Measurements from ENCODE around the gene CLIP4. TPM values are rescaled to one million over a fixed set of nuclear protein-coding genes. Genes with fewer than 3 reads are reported as not detected.

The CLIP4 gene
- total and polyA plus RNA-seq, 2 donors: 12.5 to 28.2 TPM

DNA sequence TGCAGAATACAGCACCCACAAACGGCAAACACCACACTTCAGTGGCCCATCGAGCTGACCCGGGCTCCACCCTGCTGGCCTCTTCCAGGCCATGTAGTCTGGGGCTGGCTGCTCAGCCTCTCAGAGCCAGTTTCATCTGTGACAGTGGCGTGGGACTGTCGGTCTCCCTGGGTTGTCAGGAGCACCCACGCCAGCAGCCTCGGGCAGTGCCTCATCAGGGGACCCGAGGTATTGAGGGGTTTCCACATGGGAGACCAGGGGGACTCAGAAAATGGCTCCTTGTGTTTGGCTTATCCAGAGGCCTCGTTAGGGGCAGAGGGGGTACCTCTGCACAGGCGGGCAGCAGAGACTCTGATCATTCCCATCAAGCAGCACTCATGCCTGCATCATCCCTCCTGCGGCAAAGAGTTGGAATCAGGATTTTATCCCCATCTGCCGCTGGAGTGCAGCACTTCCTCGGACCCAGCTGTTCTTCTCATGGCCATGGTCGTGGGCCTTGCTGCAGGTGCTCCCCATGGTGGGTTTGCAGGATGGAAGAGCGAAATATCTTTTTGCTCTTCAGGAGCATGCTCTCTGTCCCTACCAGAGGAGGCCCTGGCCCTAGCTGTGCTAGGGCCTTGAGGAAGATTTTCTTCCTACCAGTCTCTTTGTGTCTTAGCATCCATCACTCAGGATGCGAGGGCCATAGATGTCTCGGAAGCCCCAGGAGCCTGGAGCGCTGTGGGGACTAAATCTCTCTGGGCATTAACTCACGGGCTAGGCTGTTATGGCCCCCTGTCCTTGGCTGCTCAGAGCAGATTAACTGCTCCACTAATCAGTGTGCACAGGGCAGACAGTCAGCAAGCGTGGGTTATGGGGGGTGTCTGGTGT is 100.8 kb downstream of the CLIP4 start:
- Histone ChIP-seq H3K4me3 (ENCODE audit: low read length in 2 of 2) (no peak overlapping the region), H3K4me1 (ENCODE audit: control insufficient read depth in 2 of 2, insufficient read depth in 2 of 2, low read length in 2 of 2) (no peaks in the 10 kb centered on the region), H3K9me3 (ENCODE audit: control insufficient read depth in 2 of 2, insufficient read depth in 1 of 2, low read length in 1 of 2) (no peaks in the 10 kb centered on the region), H3K27ac (ENCODE audit: low read depth in 1 of 2, low read length in 1 of 2) (no peak overlapping the region), H3K36me3 (ENCODE audit: control insufficient read depth in 2 of 2, insufficient read depth in 2 of 2, low read length in 1 of 2) (no peaks in the 10 kb centered on the region), H3K27me3 (ENCODE audit: control insufficient read depth in 2 of 2, insufficient read depth in 1 of 2, low read length in 1 of 2) (peaks cover 0 to 2% of the 10 kb centered on the region in 2 donors)
- no peak for DNase-seq (ENCODE audit: low read depth in 6 of 9, low spot score in 9 of 9)
- 92% methylated on average over 20 of the region's 20 CpGs for WGBS

DNA sequence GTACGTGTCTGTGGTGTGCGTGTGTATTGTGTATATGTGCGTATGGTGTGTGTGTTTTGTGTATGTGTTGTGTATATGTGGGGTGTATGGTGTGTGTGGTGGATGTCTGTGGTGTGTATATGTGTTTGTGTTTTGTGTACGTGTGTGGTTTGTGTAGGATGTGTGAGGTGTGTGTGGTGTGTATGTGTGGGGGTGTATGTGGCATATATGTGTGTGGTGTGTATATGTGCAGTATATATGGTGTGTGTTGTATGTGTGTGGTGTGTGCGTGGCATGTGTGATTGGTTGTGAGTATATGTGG is 101.3 kb downstream of the CLIP4 start:
- Histone ChIP-seq H3K4me1 (ENCODE audit: control insufficient read depth in 2 of 2, insufficient read depth in 2 of 2, low read length in 2 of 2) (no peaks in the 10 kb centered on the region), H3K9me3 (ENCODE audit: control insufficient read depth in 2 of 2, insufficient read depth in 1 of 2, low read length in 1 of 2) (no peaks in the 10 kb centered on the region), H3K27me3 (ENCODE audit: control insufficient read depth in 2 of 2, insufficient read depth in 1 of 2, low read length in 1 of 2) (peaks cover 0 to 2% of the 10 kb centered on the region in 2 donors), H3K36me3 (ENCODE audit: control insufficient read depth in 2 of 2, insufficient read depth in 2 of 2, low read length in 1 of 2) (no peaks in the 10 kb centered on the region), H3K4me3 (ENCODE audit: low read length in 2 of 2) (no peak overlapping the region), H3K27ac (ENCODE audit: low read depth in 1 of 2, low read length in 1 of 2) (no peak overlapping the region)
- WGBS: 97% methylated on average over 5 of the region's 5 CpGs
- DNase-seq (ENCODE audit: low read depth in 6 of 9, low spot score in 9 of 9): no peak

- Histone ChIP-seq H3K4me3 (ENCODE audit: low read length in 2 of 2) (no peak overlapping the region), H3K27me3 (ENCODE audit: control insufficient read depth in 2 of 2, insufficient read depth in 1 of 2, low read length in 1 of 2) (peaks cover 0 to 4% of the 10 kb centered on the region in 2 donors), H3K36me3 (ENCODE audit: control insufficient read depth in 2 of 2, insufficient read depth in 2 of 2, low read length in 1 of 2) (no peaks in the 10 kb centered on the region), H3K27ac (ENCODE audit: low read depth in 1 of 2, low read length in 1 of 2) (no peak overlapping the region), H3K4me1 (ENCODE audit: control insufficient read depth in 2 of 2, insufficient read depth in 2 of 2, low read length in 2 of 2) (no peaks in the 10 kb centered on the region), H3K9me3 (ENCODE audit: control insufficient read depth in 2 of 2, insufficient read depth in 1 of 2, low read length in 1 of 2) (no peaks in the 10 kb centered on the region)
- 94% methylated on average over 6 of the region's 6 CpGs for WGBS
- DNase-seq (ENCODE audit: low read depth in 6 of 9, low spot score in 9 of 9): no peak
These were observed 102.9 kb downstream of the CLIP4 start for GRCh38 chr2:29218071-29218470.

DNA sequence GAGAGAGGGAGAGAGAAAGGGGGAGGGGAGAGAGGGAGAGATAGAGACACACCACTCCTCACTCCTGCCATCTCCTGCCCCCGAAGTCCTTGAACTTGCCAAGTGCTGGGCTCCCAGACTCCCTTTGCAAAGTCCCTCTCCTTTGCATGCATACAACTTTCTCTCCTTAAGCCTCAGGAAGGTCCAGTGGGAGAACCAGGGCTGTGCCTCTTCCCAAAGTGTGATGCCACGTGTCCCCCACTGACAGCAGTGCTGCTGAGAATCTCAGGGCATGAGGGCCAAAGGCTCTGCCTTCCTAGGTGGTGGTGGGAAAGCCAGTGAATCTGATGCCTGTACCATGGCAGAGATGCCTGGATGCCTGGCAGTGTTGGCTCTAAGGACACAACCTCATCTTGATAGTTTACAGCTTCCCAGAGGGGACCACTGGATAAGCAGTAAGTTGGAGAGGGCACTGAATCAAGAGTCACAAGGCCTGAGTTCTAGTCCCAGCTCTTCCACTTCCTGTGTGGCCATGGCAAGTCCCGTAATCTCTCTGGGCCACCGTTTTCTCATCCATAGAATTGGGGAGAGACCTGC is 103.4 kb downstream of the CLIP4 start:
- H3K27me3 ChIP-seq (ENCODE audit: control insufficient read depth in 2 of 2, insufficient read depth in 1 of 2, low read length in 1 of 2): peaks cover 0 to 5% of the 10 kb centered on the region in 2 donors
- H3K36me3 ChIP-seq (ENCODE audit: control insufficient read depth in 2 of 2, insufficient read depth in 2 of 2, low read length in 1 of 2): no peaks in the 10 kb centered on the region
- no peaks in the 10 kb centered on the region for H3K9me3 ChIP-seq (ENCODE audit: control insufficient read depth in 2 of 2, insufficient read depth in 1 of 2, low read length in 1 of 2)
- H3K4me3 ChIP-seq (ENCODE audit: low read length in 2 of 2): no peak overlapping the region
- H3K27ac ChIP-seq (ENCODE audit: low read depth in 1 of 2, low read length in 1 of 2): no peak overlapping the region
- no peak for DNase-seq (ENCODE audit: low read depth in 6 of 9, low spot score in 9 of 9)
- WGBS: 95% methylated on average over 4 of the region's 4 CpGs
- H3K4me1 ChIP-seq (ENCODE audit: control insufficient read depth in 2 of 2, insufficient read depth in 2 of 2, low read length in 2 of 2): no peaks in the 10 kb centered on the region

DNA sequence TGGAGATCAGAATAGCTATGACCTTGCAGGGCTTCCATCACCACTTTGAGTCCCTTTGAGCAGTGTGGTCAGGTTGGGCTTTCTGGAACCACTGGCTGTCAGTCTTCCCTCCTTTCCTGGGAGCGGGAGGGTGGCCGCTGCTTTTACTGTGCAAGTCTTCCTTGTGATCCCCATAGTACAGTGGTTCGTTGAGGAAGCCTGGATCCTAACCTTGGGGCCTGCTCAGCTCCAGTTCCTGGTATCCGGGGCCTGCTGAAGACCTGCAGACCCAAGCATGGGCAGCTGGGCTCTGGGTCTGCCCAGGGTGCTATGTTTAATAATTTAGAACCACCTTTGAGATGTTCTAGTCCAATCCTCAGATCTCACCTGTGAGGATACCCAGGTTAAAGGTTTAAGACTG is 104.2 kb downstream of the CLIP4 start:
- Histone ChIP-seq H3K4me3 (ENCODE audit: low read length in 2 of 2) (no peak overlapping the region), H3K27ac (ENCODE audit: low read depth in 1 of 2, low read length in 1 of 2) (no peak overlapping the region), H3K27me3 (ENCODE audit: control insufficient read depth in 2 of 2, insufficient read depth in 1 of 2, low read length in 1 of 2) (peaks cover 0 to 2% of the 10 kb centered on the region in 2 donors), H3K4me1 (ENCODE audit: control insufficient read depth in 2 of 2, insufficient read depth in 2 of 2, low read length in 2 of 2) (no peaks in the 10 kb centered on the region), H3K36me3 (ENCODE audit: control insufficient read depth in 2 of 2, insufficient read depth in 2 of 2, low read length in 1 of 2) (no peaks in the 10 kb centered on the region), H3K9me3 (ENCODE audit: control insufficient read depth in 2 of 2, insufficient read depth in 1 of 2, low read length in 1 of 2) (no peaks in the 10 kb centered on the region)
- DNase-seq (ENCODE audit: low read depth in 6 of 9, low spot score in 9 of 9): no peak
- WGBS: 84% methylated on average over 4 of the region's 4 CpGs

- Histone ChIP-seq H3K27ac (ENCODE audit: low read depth in 1 of 2, low read length in 1 of 2) (no peak overlapping the region), H3K27me3 (ENCODE audit: control insufficient read depth in 2 of 2, insufficient read depth in 1 of 2, low read length in 1 of 2) (peaks cover 0 to 2% of the 10 kb centered on the region in 2 donors), H3K9me3 (ENCODE audit: control insufficient read depth in 2 of 2, insufficient read depth in 1 of 2, low read length in 1 of 2) (no peaks in the 10 kb centered on the region), H3K4me3 (ENCODE audit: low read length in 2 of 2) (no peak overlapping the region), H3K36me3 (ENCODE audit: control insufficient read depth in 2 of 2, insufficient read depth in 2 of 2, low read length in 1 of 2) (no peaks in the 10 kb centered on the region), H3K4me1 (ENCODE audit: control insufficient read depth in 2 of 2, insufficient read depth in 2 of 2, low read length in 2 of 2) (no peaks in the 10 kb centered on the region)
- 94% methylated on average over 12 of the region's 12 CpGs for WGBS
- no peak for DNase-seq (ENCODE audit: low read depth in 6 of 9, low spot score in 9 of 9)
These were observed 105.5 kb downstream of the CLIP4 start for GRCh38 chr2:29220506-29221270.

DNA sequence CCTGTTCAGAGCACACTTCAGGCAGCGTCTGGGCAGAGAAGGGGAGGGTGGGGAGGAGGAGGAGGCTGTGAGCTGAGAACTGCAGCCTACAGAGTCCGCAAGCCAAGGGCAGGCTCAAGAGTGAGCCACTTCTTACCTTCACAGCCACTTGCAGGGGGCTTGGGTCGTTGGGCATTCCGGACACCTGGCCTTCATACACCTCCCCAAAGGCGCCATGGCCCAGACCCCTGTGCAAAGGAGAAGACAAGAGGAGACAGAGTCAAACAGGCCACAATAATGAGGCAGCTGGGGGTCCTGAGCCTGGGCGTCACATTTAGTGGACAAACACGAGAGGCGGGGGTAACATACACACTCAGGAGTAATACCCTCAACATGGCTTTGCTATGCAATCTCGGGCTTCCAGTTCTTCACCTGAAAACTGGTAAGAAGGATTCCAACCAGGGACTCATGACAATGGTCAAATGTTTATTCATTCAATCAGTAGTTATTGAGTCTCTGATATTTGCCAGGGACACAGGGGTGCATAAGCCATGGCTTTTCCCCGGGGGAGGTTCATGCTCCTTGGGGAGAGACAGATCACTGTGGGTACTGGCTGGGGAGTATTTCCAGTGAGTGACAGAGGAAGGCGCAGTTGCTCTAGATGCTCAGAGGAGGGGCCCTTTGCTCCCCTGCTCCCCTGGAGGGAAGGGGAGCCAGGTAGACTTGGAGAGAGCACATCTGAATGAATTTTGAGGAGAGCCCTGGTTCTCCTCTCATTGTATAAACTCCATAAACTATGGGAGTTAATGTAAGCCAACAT is 107.4 kb downstream of the CLIP4 start:
- H3K9me3 ChIP-seq (ENCODE audit: control insufficient read depth in 2 of 2, insufficient read depth in 1 of 2, low read length in 1 of 2): no peaks in the 10 kb centered on the region
- H3K27me3 ChIP-seq (ENCODE audit: control insufficient read depth in 2 of 2, insufficient read depth in 1 of 2, low read length in 1 of 2): peaks cover 0 to 2% of the 10 kb centered on the region in 2 donors
- H3K36me3 ChIP-seq (ENCODE audit: control insufficient read depth in 2 of 2, insufficient read depth in 2 of 2, low read length in 1 of 2): no peaks in the 10 kb centered on the region
- H3K27ac ChIP-seq (ENCODE audit: low read depth in 1 of 2, low read length in 1 of 2): no peak overlapping the region
- no peak for DNase-seq (ENCODE audit: low read depth in 6 of 9, low spot score in 9 of 9)
- 85% methylated on average over 11 of the region's 11 CpGs for WGBS
- no peaks in the 10 kb centered on the region for H3K4me1 ChIP-seq (ENCODE audit: control insufficient read depth in 2 of 2, insufficient read depth in 2 of 2, low read length in 2 of 2)
- no peak overlapping the region for H3K4me3 ChIP-seq (ENCODE audit: low read length in 2 of 2)

DNA sequence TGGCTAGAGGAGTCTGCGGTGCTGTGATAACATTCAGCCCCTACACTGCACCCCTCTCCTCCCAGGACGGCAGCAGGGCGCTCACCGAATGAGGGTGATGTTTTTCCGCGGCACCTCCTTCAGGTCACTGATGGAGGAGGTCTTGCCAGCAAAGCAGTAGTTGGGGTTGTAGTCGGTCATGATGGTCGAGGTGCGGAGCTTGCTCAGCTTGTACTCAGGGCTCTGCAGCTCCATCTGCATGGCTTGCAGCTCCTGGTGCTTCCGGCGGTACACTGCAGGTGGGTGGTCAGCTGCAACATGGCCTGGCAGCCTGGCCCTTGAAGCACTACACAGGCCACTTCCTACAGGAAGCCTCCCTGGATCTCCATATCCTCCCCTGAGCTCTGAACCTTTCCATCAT is 108.0 kb downstream of the CLIP4 start:
- Histone ChIP-seq H3K36me3 (ENCODE audit: control insufficient read depth in 2 of 2, insufficient read depth in 2 of 2, low read length in 1 of 2) (no peaks in the 10 kb centered on the region), H3K27ac (ENCODE audit: low read depth in 1 of 2, low read length in 1 of 2) (no peak overlapping the region), H3K27me3 (ENCODE audit: control insufficient read depth in 2 of 2, insufficient read depth in 1 of 2, low read length in 1 of 2) (peaks cover 0 to 2% of the 10 kb centered on the region in 2 donors), H3K4me1 (ENCODE audit: control insufficient read depth in 2 of 2, insufficient read depth in 2 of 2, low read length in 2 of 2) (no peaks in the 10 kb centered on the region), H3K4me3 (ENCODE audit: low read length in 2 of 2) (no peak overlapping the region), H3K9me3 (ENCODE audit: control insufficient read depth in 2 of 2, insufficient read depth in 1 of 2, low read length in 1 of 2) (no peaks in the 10 kb centered on the region)
- no peak for DNase-seq (ENCODE audit: low read depth in 6 of 9, low spot score in 9 of 9)
- 93% methylated on average over 11 of the region's 11 CpGs for WGBS

Data from thymus (tissue), 11 donors.